Measurements from ENCODE around the gene IKBKE. TPM values are rescaled to one million over a fixed set of nuclear protein-coding genes. Genes with fewer than 3 reads are reported as not detected.

IKBKE gene
- total RNA-seq, 1 experiment from 2014 or later = 36.0 TPM

DNA sequence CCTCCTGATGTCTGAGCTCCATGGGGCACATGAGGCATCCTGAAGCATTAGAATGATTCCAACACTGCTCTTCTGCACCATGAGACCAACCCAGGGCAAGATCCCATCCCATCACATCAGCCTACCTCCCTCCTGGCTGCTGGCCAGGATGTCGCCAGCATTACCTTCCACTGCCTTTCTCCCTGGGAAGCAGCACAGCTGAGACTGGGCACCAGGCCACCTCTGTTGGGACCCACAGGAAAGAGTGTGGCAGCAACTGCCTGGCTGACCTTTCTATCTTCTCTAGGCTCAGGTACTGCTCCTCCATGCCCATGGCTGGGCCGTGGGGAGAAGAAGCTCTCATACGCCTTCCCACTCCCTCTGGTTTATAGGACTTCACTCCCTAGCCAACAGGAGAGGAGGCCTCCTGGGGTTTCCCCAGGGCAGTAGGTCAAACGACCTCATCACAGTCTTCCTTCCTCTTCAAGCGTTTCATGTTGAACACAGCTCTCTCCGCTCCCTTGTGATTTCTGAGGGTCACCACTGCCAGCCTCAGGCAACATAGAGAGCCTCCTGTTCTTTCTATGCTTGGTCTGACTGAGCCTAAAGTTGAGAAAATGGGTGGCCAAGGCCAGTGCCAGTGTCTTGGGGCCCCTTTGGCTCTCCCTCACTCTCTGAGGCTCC is 26.0 kb downstream of the IKBKE start:
- H3K4me2 ChIP-seq (ENCODE audit: low read depth, low read length, poor library complexity, severe bottlenecking) = no peak overlapping the region
- no peaks in the 10 kb centered on the region; the same call in 1 of the 2 replicates for H4K20me1 ChIP-seq (ENCODE audit: insufficient read depth, low read depth, low read length)
- no peaks in the 10 kb centered on the region for H3K79me2 ChIP-seq (ENCODE audit: low read length)
- no peak for DNase-seq
- peaks cover 12% of the 10 kb centered on the region for H3K4me1 ChIP-seq (ENCODE audit: low read length)
- no peaks in the 10 kb centered on the region for H3K9me3 ChIP-seq (ENCODE audit: low read length)
- no peak overlapping the region for H2AFZ ChIP-seq (ENCODE audit: low read length)
- no peak overlapping the region for H3K9ac ChIP-seq (ENCODE audit: low read length)
- no peak overlapping the region for H3K4me3 ChIP-seq (ENCODE audit: low read length)
- no peaks in the 10 kb centered on the region for H3K27me3 ChIP-seq (ENCODE audit: low read length)
- H3K27ac ChIP-seq (ENCODE audit: low read length) = no peak overlapping the region
- H3K9me2 ChIP-seq (replicated peaks; ENCODE audit: insufficient read depth, low read length) = no peaks in the 10 kb centered on the region
- H3K36me3 ChIP-seq (ENCODE audit: insufficient read depth, low read length) = peaks cover 42% of the 10 kb centered on the region

DNA sequence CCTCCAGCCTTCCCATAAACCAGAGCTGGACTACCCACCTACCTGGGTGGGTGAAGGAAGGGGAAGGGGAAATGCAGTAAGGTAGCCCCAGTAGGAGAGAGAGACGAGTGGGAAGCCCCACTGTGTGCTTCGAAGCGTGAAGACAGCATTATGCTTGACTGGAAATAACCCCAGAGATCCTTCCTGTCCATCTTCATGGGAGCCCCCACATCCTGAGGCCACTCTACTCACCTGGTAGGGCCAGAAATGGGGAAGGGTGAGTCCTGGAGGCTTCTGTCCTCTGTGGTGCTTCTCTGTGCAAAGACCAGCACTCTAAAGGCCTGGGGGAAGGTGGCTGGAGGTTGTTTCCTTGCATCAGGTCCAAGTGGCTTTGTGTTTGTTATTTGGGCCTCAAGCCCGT is 27.1 kb downstream of the IKBKE start:
- peaks cover 31% of the 10 kb centered on the region for H3K36me3 ChIP-seq (ENCODE audit: insufficient read depth, low read length)
- no peaks in the 10 kb centered on the region; the same call in 1 of the 2 replicates for H4K20me1 ChIP-seq (ENCODE audit: insufficient read depth, low read depth, low read length)
- H3K4me3 ChIP-seq (ENCODE audit: low read length) = no peak overlapping the region
- no peak overlapping the region for H3K27ac ChIP-seq (ENCODE audit: low read length)
- peaks cover 12% of the 10 kb centered on the region for H3K4me1 ChIP-seq (ENCODE audit: low read length)
- H3K4me2 ChIP-seq (ENCODE audit: low read depth, low read length, poor library complexity, severe bottlenecking) = no peak overlapping the region
- no peaks in the 10 kb centered on the region for H3K27me3 ChIP-seq (ENCODE audit: low read length)
- DNase-seq = no peak
- H3K9me3 ChIP-seq (ENCODE audit: low read length) = no peaks in the 10 kb centered on the region
- H2AFZ ChIP-seq (ENCODE audit: low read length) = no peak overlapping the region
- no peak overlapping the region for H3K9ac ChIP-seq (ENCODE audit: low read length)
- H3K9me2 ChIP-seq (replicated peaks; ENCODE audit: insufficient read depth, low read length) = no peaks in the 10 kb centered on the region
- no peaks in the 10 kb centered on the region for H3K79me2 ChIP-seq (ENCODE audit: low read length)

DNA sequence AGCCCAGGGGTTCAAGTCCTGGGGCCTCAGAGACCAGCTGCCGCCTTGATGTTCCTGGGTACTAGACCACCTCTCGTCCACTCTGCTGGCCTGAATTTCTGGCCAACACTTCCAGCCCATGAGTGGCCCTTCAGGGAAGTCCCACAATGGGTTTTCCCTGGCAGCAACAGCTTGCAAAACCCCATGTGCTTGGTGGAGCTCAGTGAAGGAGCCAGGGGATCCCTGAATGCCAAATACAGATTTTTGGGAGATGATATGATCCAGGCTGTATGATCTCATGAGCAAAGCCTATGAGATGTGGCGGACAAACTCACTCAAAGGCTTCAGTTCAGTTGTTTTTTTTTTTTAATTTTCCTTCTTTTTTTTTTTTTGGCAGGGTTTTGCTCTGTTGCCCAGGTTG is 27.5 kb downstream of the IKBKE start:
- Histone ChIP-seq H3K36me3 (ENCODE audit: insufficient read depth, low read length) (peaks cover 27% of the 10 kb centered on the region), H3K27me3 (ENCODE audit: low read length) (no peaks in the 10 kb centered on the region), H3K9ac (ENCODE audit: low read length) (no peak overlapping the region), H3K9me2 (replicated peaks; ENCODE audit: insufficient read depth, low read length) (no peaks in the 10 kb centered on the region), H3K9me3 (ENCODE audit: low read length) (no peaks in the 10 kb centered on the region), H4K20me1 (ENCODE audit: insufficient read depth, low read depth, low read length) (no peaks in the 10 kb centered on the region; the same call in 1 of the 2 replicates), H3K27ac (ENCODE audit: low read length) (no peak overlapping the region), H3K4me2 (ENCODE audit: low read depth, low read length, poor library complexity, severe bottlenecking) (no peak overlapping the region), H3K79me2 (ENCODE audit: low read length) (no peaks in the 10 kb centered on the region), H3K4me3 (ENCODE audit: low read length) (no peak overlapping the region), H3K4me1 (ENCODE audit: low read length) (peaks cover 12% of the 10 kb centered on the region), H2AFZ (ENCODE audit: low read length) (no peak overlapping the region)
- DNase-seq = no peak

- H2AFZ ChIP-seq (ENCODE audit: low read length) = no peak overlapping the region
- H3K79me2 ChIP-seq (ENCODE audit: low read length) = no peaks in the 10 kb centered on the region
- no peaks in the 10 kb centered on the region for H3K27me3 ChIP-seq (ENCODE audit: low read length)
- no peaks in the 10 kb centered on the region for H3K9me2 ChIP-seq (replicated peaks; ENCODE audit: insufficient read depth, low read length)
- H3K4me2 ChIP-seq (ENCODE audit: low read depth, low read length, poor library complexity, severe bottlenecking) = no peak overlapping the region
- H3K9me3 ChIP-seq (ENCODE audit: low read length) = no peaks in the 10 kb centered on the region
- H3K4me1 ChIP-seq (ENCODE audit: low read length) = peaks cover 12% of the 10 kb centered on the region
- no peaks in the 10 kb centered on the region; the same call in 1 of the 2 replicates for H4K20me1 ChIP-seq (ENCODE audit: insufficient read depth, low read depth, low read length)
- H3K27ac ChIP-seq (ENCODE audit: low read length) = no peak overlapping the region
- H3K36me3 ChIP-seq (ENCODE audit: insufficient read depth, low read length) = peaks cover 24% of the 10 kb centered on the region
- no peak overlapping the region for H3K4me3 ChIP-seq (ENCODE audit: low read length)
- no peak for DNase-seq
- H3K9ac ChIP-seq (ENCODE audit: low read length) = no peak overlapping the region
Measured at GRCh38 chr1:206498685-206499084, 28.4 kb downstream of the IKBKE start.

DNA sequence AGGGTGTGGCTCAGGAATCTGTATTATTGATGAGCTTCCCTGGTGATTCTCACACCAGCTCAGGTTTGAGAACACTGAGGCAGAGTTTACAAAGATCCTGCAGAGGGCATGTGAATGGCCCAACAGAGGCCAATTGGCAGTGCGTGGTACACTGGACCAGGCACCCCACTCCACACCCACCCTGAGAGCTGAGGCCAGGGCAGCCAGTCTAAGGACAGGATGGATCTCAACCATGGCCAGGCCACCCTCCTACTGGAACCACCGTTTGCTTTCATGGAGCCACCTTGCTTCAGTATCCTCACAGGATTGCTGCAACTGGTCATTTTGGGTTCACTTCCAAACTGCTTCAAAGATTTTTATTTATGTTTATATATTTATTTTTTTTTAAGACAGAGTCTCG is 29.8 kb downstream of the IKBKE start:
- Histone ChIP-seq H3K9me2 (replicated peaks; ENCODE audit: insufficient read depth, low read length) (no peaks in the 10 kb centered on the region), H3K4me3 (ENCODE audit: low read length) (no peak overlapping the region), H3K36me3 (ENCODE audit: insufficient read depth, low read length) (peaks cover 22% of the 10 kb centered on the region), H3K27ac (ENCODE audit: low read length) (no peak overlapping the region), H3K4me2 (ENCODE audit: low read depth, low read length, poor library complexity, severe bottlenecking) (no peak overlapping the region), H3K4me1 (ENCODE audit: low read length) (peaks cover 8% of the 10 kb centered on the region), H3K9ac (ENCODE audit: low read length) (no peak overlapping the region), H3K9me3 (ENCODE audit: low read length) (no peaks in the 10 kb centered on the region), H4K20me1 (ENCODE audit: insufficient read depth, low read depth, low read length) (no peaks in the 10 kb centered on the region; the same call in 1 of the 2 replicates), H3K79me2 (ENCODE audit: low read length) (no peaks in the 10 kb centered on the region), H3K27me3 (ENCODE audit: low read length) (no peaks in the 10 kb centered on the region), H2AFZ (ENCODE audit: low read length) (no peak overlapping the region)
- DNase-seq = no peak

DNA sequence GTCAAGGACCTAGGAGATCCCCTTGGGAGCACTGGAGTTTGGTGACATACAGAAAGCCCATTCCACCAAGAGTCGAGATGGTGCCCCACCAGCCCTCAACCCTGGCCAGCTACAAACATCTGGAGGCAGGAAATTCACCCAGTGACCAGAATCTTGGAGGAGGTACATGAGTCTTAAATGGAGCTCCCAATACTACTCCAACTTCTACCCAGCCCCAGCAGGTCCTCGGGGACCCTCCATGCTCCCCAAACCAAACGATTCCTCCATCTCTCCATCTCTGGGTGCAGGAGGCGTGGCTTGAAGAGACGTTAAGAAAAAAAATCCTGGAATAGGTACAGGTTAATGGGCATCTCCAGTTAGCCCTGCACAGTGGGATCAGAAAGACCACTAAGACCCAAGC is 31.6 kb downstream of the IKBKE start:
- Histone ChIP-seq H3K79me2 (ENCODE audit: low read length) (no peaks in the 10 kb centered on the region), H3K4me2 (ENCODE audit: low read depth, low read length, poor library complexity, severe bottlenecking) (no peak overlapping the region), H3K27me3 (ENCODE audit: low read length) (no peaks in the 10 kb centered on the region), H3K4me1 (ENCODE audit: low read length) (no peaks in the 10 kb centered on the region), H3K27ac (ENCODE audit: low read length) (no peak overlapping the region), H3K9me2 (replicated peaks; ENCODE audit: insufficient read depth, low read length) (no peaks in the 10 kb centered on the region), H3K36me3 (ENCODE audit: insufficient read depth, low read length) (peaks cover 11% of the 10 kb centered on the region), H3K9me3 (ENCODE audit: low read length) (no peaks in the 10 kb centered on the region), H4K20me1 (ENCODE audit: insufficient read depth, low read depth, low read length) (no peaks in the 10 kb centered on the region), H2AFZ (ENCODE audit: low read length) (no peak overlapping the region), H3K4me3 (ENCODE audit: low read length) (no peak overlapping the region), H3K9ac (ENCODE audit: low read length) (no peak overlapping the region)
- DNase-seq = no peak

- Histone ChIP-seq H2AFZ (ENCODE audit: low read length) (no peak overlapping the region), H3K27ac (ENCODE audit: low read length) (no peak overlapping the region), H3K4me2 (ENCODE audit: low read depth, low read length, poor library complexity, severe bottlenecking) (no peak overlapping the region), H3K9ac (ENCODE audit: low read length) (no peak overlapping the region), H3K9me2 (replicated peaks; ENCODE audit: insufficient read depth, low read length) (no peaks in the 10 kb centered on the region), H3K4me3 (ENCODE audit: low read length) (no peak overlapping the region), H3K36me3 (ENCODE audit: insufficient read depth, low read length) (peaks cover 11% of the 10 kb centered on the region), H3K4me1 (ENCODE audit: low read length) (no peaks in the 10 kb centered on the region), H3K79me2 (ENCODE audit: low read length) (no peaks in the 10 kb centered on the region), H3K27me3 (ENCODE audit: low read length) (no peaks in the 10 kb centered on the region), H3K9me3 (ENCODE audit: low read length) (no peaks in the 10 kb centered on the region), H4K20me1 (ENCODE audit: insufficient read depth, low read depth, low read length) (no peaks in the 10 kb centered on the region)
- no peak for DNase-seq
Measured at GRCh38 chr1:206502403-206502802, 32.1 kb downstream of the IKBKE start.

- DNase-seq = no peak
- Histone ChIP-seq H3K27me3 (ENCODE audit: low read length) (no peaks in the 10 kb centered on the region), H3K4me1 (ENCODE audit: low read length) (no peaks in the 10 kb centered on the region), H3K27ac (ENCODE audit: low read length) (no peak overlapping the region), H3K9me2 (replicated peaks; ENCODE audit: insufficient read depth, low read length) (no peaks in the 10 kb centered on the region), H3K79me2 (ENCODE audit: low read length) (no peaks in the 10 kb centered on the region), H3K4me2 (ENCODE audit: low read depth, low read length, poor library complexity, severe bottlenecking) (no peak overlapping the region), H3K4me3 (ENCODE audit: low read length) (no peak overlapping the region), H2AFZ (ENCODE audit: low read length) (no peak overlapping the region), H4K20me1 (ENCODE audit: insufficient read depth, low read depth, low read length) (no peaks in the 10 kb centered on the region), H3K9ac (ENCODE audit: low read length) (no peak overlapping the region), H3K9me3 (ENCODE audit: low read length) (no peaks in the 10 kb centered on the region), H3K36me3 (ENCODE audit: insufficient read depth, low read length) (peaks cover 7% of the 10 kb centered on the region; the same call in 1 of the 2 replicates)
Measured at GRCh38 chr1:206502812-206503211, 32.5 kb downstream of the IKBKE start.

Measured in Karpas-422 (cell line).